NCI-H2029 treated with DMSO at 0.1 percent for 48 hours (cell line): ENCODE measurements around the gene RNF44.
"Not testable (repeated sequence)": the region's sequence is repeated elsewhere in the genome, so short reads cannot be mapped to it uniquely, and the experiment has no call there.

ENCODE experiments used
- DNase-seq: peaks from one replicate; lab custom pipeline; 2025; lab: John Stamatoyannopoulos, UW

RNF44 gene

GRCh38 chr5:176552332-176552869, 15.2 kb upstream of the RNF44 start:
- DNase-seq: no peak

DNA sequence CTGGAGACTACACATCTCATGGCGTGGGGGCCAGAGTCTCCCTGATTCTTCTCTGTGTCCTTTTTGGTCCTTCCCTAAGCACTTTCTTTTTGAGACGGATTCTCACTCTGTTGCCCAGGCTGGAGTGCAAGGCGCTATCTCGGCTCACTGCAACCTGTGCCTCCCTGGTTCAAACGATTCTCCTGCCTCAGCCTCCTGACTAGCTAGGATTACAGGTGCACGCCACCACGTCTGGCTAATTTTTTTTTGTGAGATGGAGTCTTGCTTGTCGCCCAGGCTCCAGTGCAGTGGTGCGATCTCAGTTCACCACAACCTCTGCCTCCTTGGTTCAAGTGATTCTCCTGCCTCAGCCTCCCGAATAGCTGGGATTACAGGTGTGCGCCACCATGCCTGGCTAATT, 13.7 kb upstream of the RNF44 start:
- DNase-seq: not testable (repeated sequence)

DNA sequence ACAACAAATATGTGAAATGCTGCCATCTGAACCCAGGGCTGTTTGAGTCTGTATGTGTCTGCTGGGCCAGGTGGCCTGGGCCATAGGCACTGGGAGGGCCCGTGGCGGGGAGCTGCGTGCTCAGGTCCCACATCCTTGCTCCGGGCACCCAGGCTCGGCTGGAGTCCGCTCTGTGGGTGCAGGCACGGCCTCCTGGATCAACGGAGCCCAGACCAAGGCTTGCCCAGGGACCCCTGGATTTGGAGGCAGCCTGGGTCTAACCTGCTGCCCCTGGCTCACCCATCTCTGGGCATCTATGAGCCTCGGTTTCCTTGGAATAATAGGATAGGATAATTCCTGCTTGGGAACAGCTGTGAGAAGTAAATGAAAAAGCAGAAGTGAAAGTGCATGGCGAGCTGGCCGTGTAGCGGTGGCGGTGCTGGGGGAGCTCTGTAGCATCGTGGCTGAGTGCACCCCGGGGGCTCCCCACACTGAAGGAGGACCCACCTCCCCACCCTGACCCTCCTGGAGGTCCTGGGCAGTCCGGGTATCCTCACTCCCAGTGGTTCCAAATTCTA, 13.2 kb upstream of the RNF44 start:
- no peak for DNase-seq

DNA sequence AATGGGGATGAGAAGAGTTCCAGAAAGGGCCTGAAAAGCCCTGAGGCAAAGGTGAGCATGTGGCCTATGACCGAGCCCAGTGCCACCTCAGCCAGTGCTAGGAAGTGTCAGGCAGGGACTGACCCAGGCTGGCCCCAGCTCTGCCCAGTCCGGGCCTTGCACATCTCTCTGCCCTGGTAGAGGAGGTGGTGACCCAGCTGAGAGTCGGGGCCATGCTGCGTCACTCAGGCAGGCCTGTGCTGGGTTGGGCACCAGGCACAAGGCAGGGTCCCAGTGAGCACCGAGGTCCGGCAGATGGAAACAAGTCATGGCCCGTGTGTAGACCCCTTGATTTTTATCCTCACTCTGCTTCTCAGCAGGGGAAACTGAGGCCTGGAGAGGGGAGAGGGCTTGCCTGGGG, 12.7 kb upstream of the RNF44 start:
- no peak for DNase-seq

DNA sequence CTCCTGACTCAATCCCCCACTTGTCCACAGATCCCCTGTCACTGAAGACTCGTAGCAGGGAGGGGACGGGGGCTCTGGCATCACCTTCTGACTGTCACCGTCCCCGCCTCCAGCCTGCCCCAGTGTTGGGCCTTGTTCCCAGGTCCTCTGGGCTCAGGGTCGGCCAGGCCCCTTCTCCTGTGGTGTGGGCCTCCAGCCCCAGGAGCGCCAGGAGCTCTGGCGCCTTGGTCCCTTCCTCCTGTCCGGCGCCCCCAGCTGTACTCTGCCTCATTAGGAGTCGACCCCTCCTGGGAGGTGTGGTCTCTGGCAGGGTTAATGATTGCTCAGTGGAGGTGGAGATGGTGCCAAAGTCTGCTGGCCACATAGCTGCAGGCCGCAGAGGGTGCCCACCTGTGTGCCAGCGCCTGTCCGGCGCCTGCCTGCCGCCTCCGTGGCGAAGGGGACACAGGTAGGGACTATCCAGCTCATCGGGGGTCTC, 11.8 kb upstream of the RNF44 start, which contains the start of gene CDHR2:
Gene CDHR2, plus strand, starts transcription at position 376 of the 478 bp plus-strand sequence. CDS start 16,011 bp downstream, outside the sequence.
- DNase-seq: no peak

- DNase-seq: no peak
Measured at GRCh38 chr5:176547802-176548201, 10.6 kb upstream of the RNF44 start.

DNA sequence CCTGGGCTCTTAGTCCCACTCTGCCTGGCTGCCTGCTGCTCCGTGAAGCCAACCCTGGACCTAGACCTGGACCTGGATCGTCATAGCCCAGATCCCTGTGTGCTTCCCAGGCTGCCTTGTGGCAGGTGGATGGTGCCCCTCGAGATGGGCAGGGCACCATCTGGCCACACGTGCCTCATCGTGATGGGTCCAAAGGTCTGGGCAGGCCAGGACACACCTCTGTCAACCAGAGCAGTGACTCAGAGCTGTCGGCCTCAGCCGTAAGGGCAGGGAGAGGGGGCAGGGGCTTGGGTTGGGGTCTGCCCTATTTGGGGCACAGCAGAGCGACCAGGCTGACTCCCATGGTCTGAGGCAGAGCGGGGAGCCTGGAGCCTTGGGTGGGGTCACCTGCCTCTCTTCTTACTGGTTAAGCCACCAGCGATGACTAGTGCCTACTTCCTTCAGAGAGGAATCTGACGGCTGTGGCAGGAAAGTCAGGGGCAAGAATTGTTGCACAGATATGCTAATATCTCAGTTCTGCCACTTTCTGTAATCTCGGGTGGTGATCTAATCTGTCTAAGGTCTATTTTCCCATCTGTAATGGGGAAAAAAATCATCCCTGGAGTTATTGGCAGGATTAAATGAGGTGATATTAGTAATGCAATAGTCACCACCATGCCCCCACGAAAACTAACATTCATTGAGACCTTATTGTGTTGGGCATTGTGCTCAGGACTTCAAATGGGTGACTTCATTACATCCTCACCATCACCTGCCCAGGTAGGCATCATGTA, 8.7 kb upstream of the RNF44 start:
- DNase-seq: no peak

GRCh38 chr5:176545388-176545736, 8.2 kb upstream of the RNF44 start:
- no peak for DNase-seq

DNA sequence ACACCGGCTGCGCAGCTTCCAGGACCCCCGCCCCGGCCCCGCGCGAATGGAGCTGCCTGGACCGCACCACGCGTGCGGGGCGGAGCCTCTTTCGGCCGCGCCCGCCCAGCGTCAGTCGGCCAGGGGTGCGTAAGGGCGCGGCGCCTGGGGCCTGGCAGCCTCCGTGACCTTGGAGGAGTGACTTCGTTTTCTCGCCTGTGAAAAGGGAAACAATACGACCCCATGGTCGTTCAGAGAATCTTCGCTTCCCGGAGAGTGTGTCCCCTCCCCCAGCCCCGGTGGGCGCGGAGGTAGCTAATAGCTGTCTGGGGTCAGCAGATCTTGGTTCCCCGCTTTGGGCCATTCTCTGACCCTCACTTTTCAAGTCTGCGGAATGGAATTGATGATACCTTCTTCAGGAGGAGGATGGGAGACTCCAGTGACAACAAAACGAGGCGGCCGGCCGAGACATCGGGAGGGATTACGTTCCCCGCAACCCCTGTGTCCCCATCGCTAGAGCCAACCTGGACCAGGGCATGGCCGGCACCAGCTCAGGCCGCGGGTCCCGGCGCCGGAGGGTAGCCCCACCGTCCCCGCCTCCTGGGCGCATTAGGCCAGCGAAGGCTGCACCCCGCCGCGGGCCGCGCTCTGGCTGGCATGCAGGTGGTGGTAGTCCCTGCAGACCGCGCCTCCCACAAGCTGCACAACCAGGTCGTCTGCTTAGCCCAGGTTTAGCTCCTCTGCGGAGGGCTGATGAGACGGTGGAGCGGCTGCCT, 6.4 kb upstream of the RNF44 start:
- DNase-seq: no peak

- DNase-seq: no peak
Measured at GRCh38 chr5:176542596-176543427, 5.6 kb upstream of the RNF44 start.

DNA sequence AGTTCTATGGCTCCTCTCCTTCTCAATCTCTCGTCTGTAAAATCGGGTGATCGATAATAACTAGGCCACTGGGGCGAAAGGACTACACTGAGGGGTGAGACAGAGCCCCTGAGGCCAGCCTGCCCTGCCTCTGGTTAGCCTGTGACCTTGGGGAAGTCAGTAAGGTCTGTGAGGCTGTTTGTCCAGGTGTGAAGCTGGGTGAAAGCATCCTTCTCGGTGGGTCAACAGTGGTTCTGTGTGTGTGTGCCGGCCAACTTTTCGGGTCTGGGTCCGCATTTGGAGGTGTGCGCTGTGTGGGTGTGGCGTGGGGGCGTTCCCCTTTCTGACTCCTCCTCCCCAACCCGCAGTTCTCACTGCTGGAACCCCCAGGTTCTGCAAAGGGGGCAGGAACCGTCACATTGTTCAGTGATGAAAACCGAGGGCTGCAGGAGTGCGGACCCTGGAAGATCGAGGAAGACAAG, 5.0 kb upstream of the RNF44 start:
- no peak for DNase-seq

GRCh38 chr5:176541338-176542134, 4.3 kb upstream of the RNF44 start:
- no peak for DNase-seq

DNA sequence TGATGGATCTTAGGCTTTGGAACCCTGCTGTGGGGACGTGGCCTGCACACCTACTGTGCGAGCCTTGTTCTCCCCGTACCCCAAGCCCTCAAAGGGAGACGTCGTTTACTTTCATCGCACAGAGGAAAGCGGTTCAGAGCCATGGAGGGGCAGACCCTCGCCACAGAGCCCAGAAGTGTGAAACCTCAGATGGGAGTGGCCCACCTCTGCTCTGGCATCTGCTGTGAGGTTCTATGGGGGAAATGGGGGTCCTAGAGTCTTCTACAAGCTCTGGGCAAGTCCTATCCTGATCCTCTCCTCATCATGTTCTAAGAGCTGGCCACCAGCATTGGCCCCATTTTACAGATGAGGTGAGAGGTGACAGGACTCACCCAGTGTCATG, 3.7 kb upstream of the RNF44 start:
- DNase-seq: no peak

DNA sequence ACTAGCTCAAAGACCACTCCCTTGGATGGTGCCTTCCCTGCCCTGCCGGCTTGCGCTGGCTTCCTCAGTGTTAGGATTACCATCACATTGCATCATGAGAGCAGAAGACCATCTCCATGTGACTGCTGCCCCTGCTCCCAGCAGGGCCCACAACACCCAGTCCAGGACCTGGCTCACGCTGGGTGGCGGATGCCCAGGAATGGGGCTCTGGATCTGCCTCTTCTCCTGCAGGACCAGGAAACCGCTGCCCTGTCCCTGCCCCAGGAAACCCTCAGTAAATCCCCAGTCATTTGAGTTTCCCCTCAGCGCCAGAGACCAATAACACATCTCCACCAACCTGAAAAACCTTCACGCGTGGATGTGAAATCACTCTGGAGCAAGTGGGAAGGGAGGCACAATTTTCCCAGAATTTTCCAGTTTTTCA, 3.3 kb upstream of the RNF44 start:
- no peak for DNase-seq

- no peak for DNase-seq
Measured at GRCh38 chr5:176538989-176539384, 1.8 kb upstream of the RNF44 start.

DNA sequence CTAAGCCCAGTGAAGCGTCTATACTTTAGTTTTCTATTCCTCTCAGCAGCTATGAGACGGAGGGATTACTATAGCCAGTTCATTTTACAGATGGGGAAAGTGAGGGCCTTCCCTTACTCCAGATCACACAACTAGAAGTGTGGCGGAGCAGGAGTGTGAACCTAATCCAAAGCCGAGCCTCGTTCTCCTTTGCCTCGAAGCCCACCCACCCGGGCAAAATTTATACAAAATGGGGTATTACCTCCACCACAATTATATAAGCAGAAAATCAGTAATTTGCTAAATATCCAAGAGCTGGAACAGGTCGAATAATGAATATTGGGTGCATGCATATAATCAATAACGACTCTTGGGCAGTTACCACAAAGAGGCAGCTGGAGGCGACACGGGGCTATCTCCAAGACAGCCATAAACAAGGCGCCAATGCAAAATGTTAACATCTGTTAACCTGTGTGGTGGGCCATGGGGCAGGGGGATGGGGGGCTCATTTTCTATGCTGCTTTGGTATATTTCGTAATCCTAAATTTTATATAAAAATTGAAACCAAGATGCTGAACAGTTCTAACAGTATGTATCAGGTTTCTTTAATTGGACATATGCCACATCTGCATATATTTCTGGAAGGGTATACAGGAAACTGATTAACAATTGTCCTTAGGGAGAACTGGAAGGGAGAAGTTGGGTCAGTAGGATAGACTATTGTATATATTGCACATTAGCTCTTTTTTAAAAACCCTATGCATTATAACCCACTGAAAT, 1.2 kb upstream of the RNF44 start:
- no peak for DNase-seq

DNA sequence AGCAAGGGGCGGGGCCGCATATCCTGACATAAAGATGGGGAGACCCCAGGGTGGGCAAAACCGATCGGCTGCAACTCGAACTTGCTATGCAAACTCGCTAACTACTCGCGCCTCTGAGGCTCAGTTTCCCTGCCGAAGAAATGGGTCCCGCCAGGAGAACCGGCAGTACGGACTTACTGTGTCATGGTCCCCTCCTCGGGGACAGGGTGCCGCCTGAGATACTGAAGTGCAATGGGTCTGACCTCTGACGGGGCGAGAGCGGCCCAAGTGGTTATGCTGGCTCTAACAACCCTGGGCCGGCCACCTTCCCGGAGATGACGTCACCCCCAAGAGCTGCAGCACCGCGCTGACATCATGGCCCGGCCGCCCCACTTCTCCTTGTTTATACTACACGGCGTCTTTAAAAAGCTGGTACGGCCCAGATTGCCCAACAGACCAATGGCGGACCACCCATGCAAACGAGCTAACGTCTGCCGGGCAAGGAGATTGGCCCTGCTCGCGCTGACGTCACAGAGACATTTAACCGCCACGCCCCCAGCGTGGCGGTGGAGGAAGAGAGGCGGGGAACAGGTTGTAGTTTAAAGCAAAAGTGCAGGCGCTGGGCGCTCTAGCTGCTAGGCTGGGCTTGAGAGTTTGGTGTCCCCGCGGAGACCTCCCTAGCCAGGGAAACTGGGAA, 490 bp upstream of the RNF44 start:
- peak; percentile 93 for DNase-seq

GRCh38 chr5:176536132-176536901, 885 bp downstream of the RNF44 start:
- DNase-seq: peak; percentile 28

DNA sequence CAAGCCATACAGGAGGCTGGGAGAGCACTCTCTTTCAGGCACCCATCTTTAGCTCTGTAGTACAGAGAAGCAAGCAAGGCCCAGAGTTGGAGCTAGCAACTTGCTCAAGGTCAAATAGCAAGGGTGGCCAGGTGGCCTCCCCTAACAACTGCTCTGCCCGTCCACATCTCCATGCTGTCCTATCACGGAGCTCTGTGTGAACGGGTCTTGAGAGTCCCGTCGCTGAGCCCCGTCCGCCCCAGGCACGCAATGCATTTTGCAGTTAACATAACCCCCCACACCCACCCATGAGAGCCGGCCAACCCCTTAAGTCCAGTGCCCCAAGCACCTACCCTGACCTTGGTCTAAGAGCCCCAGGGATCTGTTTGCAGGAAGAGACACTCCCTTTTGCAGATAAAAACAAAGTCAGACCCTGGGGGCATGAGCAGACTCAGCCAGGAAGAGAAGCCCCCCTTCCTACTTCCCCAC, 1.5 kb downstream of the RNF44 start:
- no peak for DNase-seq
